Measurements from ENCODE around the gene FASTKD3. TPM values are rescaled to one million over a fixed set of nuclear protein-coding genes. Genes with fewer than 3 reads are reported as not detected.

FASTKD3 gene
- total RNA-seq, 4 donors from 2014 or later: 3.8 to 11.7 (median 8.9) TPM

DNA sequence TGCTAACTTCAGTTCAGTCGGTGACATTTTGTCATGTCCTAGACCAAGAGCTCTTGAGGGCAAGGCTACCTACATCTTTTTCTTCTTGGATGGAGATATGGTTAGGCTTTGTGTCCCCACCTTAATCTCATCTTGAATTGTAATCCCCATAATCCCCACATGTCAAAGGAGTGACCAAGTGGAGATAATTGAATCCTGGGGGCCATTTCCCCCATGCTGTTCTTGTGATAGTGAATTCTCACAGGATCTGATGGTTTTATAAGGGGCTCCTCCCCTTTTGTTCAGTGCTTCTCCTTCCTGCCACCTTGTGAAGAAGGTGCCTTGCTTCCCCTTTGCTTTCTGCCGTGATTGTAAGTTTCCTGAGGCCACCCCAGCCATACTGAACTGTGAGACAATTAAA lies 15.8 kb downstream of the FASTKD3 start:
- TF ChIP-seq, protein P1, sequence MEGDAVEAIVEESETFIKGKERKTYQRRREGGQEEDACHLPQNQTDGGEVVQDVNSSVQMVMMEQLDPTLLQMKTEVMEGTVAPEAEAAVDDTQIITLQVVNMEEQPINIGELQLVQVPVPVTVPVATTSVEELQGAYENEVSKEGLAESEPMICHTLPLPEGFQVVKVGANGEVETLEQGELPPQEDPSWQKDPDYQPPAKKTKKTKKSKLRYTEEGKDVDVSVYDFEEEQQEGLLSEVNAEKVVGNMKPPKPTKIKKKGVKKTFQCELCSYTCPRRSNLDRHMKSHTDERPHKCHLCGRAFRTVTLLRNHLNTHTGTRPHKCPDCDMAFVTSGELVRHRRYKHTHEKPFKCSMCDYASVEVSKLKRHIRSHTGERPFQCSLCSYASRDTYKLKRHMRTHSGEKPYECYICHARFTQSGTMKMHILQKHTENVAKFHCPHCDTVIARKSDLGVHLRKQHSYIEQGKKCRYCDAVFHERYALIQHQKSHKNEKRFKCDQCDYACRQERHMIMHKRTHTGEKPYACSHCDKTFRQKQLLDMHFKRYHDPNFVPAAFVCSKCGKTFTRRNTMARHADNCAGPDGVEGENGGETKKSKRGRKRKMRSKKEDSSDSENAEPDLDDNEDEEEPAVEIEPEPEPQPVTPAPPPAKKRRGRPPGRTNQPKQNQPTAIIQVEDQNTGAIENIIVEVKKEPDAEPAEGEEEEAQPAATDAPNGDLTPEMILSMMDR (IDR thresholded peaks at IDR 0.05; ENCODE audit: low read depth): no peak

DNA sequence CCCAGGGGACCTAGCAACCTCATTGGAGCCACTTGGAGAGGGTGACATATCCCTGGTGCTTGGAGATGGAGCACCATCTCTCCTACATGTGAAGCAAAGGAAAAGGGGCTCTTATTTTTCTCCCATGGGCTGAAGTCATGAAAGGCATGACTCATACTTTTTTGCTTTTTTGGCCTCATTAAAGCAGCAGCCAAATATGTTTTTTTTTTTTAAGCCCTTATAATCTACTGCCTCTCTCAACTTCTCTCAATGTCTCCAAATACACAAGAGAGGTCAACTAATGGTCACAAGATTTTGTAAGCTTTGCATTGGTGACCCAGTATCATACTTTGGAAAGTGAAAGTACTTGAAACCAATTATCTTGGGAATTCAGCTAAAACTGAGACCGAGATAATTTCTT lies 16.3 kb downstream of the FASTKD3 start:
- TF ChIP-seq, protein P1 (IDR thresholded peaks at IDR 0.05; ENCODE audit: low read depth): no peak

GRCh38 chr5:7851617-7852289 lies 17.1 kb downstream of the FASTKD3 start:
- TF ChIP-seq, protein P1 (IDR thresholded peaks at IDR 0.05; ENCODE audit: low read depth): no peak

DNA sequence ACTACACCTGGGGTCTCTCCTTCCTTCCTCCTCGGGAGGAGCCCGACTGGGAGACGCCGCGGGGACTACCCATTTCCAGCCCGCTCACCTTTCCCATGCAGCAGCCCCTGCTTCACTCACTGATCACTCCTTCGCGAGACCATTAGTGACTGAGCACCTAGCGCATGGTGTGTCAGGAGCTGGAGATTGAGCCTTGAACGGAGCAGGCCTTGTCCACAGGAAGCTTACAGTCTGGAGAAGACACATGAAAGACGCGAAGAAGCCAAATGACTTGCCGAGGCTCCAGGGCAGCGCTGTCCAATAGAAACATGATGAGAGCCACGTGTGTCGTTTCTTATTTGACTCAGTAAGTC lies 17.6 kb downstream of the FASTKD3 start:
- TF ChIP-seq, protein P1 (IDR thresholded peaks at IDR 0.05; ENCODE audit: low read depth): no peak

GRCh38 chr5:7850395-7851239 lies 18.2 kb downstream of the FASTKD3 start, which contains the start of gene CFAP90:
CFAP90 (minus strand) TSS chr5:7851133; CDS start chr5:7851021, 112 bp downstream.
- TF ChIP-seq, protein P1 (IDR thresholded peaks at IDR 0.05; ENCODE audit: low read depth): no peak

GRCh38 chr5:7849681-7850394 lies 19.0 kb downstream of the FASTKD3 start:
- TF ChIP-seq, protein P1 (IDR thresholded peaks at IDR 0.05; ENCODE audit: low read depth): no peak

DNA sequence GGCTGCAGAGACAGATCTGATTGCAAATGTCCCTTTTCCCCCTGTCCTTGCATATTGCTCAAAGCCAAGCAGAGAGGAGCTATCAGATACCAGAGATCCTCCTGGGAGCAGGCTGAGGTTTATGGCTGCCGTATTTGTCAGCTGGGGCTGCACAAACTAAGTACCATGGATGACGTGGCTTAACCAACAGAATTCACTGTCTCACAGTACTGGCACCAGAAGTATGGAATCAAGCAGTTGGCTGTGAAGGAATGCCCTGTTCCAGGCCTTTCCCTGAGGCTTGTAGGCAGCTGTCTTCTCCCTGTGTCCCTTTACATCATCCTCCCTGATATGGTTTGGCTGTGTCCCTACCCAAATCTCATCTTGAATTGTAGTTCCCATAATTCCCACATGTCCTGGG lies 20.5 kb downstream of the FASTKD3 start:
- TF ChIP-seq, protein P1 (IDR thresholded peaks at IDR 0.05; ENCODE audit: low read depth): no peak
